Neural progenitor cell (in vitro differentiated cells): Measurements from ENCODE around the gene MIER3. TPM values are rescaled to one million over a fixed set of nuclear protein-coding genes. Genes with fewer than 3 reads are reported as not detected.

Experiments
- DNase-seq: peaks from one replicate; pipeline ENCODE4 v3.0.0-alpha.2; 2016; ENCODE audit warnings: low spot score
- H2AFZ ChIP-seq: fragments of 200-600 bp; sonication (generic); replicated peaks from 2 replicates; pipeline ENCODE4 v1.6.1; 2016; ENCODE audit warnings: antibody characterized with exemption
- H3F3A ChIP-seq: fragments of 200-600 bp; sonication (generic); 2 replicates; pipeline ENCODE4 v1.6.1; 2016; ENCODE audit warnings: antibody characterized with exemption, low read depth
- H3K27ac ChIP-seq: fragments of 200-600 bp; sonication (generic); 2 replicates; pipeline ENCODE4 v1.5.1; 2016; ENCODE audit warnings: mild to moderate bottlenecking
- H3K27me3 ChIP-seq: fragments of 200-600 bp; sonication (generic); 2 replicates; pipeline ENCODE4 v1.6.1; 2016; ENCODE audit warnings: mild to moderate bottlenecking, moderate library complexity
- H3K36me3 ChIP-seq: fragments of 200-600 bp; sonication (generic); 2 replicates; pipeline ENCODE4 v1.5.1; 2016
- H3K4me1 ChIP-seq: fragments of 200-600 bp; sonication (generic); 2 replicates; pipeline ENCODE4 v1.6.1; 2016; ENCODE audit warnings: mixed run types
- H3K4me2 ChIP-seq: fragments of 200-600 bp; sonication (generic); 2 replicates; pipeline ENCODE4 v1.6.1; 2016
- H3K4me3 ChIP-seq: fragments of 200-600 bp; sonication (generic); 2 replicates; pipeline ENCODE4 v1.5.1; 2016
- H3K79me2 ChIP-seq: fragments of 200-600 bp; sonication (generic); 2 replicates; pipeline ENCODE4 v1.6.1; 2016; ENCODE audit warnings: low read depth
- H3K9ac ChIP-seq: fragments of 200-600 bp; sonication (generic); 2 replicates; pipeline ENCODE4 v1.6.1; 2016
- H3K9me3 ChIP-seq: fragments of 200-600 bp; sonication (generic); 2 replicates; pipeline ENCODE4 v1.5.1; 2016; ENCODE audit warnings: low read depth
- H4K20me1 ChIP-seq: fragments of 200-600 bp; sonication (generic); 2 replicates; pipeline ENCODE4 v1.6.1; 2016; ENCODE audit warnings: low read depth
- H3K27ac Mint-ChIP-seq: 3 replicates; pipeline ENCODE4 v1.8.0; 2021; ENCODE audit warnings: mixed read lengths
- H3K27me3 Mint-ChIP-seq: 2 replicates; pipeline ENCODE4 v1.8.0; 2022; ENCODE audit warnings: low read depth, mild to moderate bottlenecking, inconsistent platforms, moderate library complexity, mixed read lengths; ENCODE audit not compliant: insufficient read depth
- H3K36me3 Mint-ChIP-seq: 3 replicates; pipeline ENCODE4 v1.8.0; 2021; ENCODE audit warnings: mixed read lengths
- H3K4me1 Mint-ChIP-seq: 3 replicates; pipeline ENCODE4 v1.8.0; 2021; ENCODE audit warnings: mixed read lengths
- H3K4me3 Mint-ChIP-seq: 3 replicates; pipeline ENCODE4 v1.8.0; 2021; ENCODE audit warnings: mild to moderate bottlenecking, moderate library complexity, mixed read lengths
- H3K9me3 Mint-ChIP-seq: 3 replicates; pipeline ENCODE4 v1.8.0; 2020; ENCODE audit warnings: mixed read lengths
- EZH2 ChIP-seq: fragments of 200-600 bp; sonication (generic); IDR thresholded peaks from 2 replicates; pipeline ENCODE4 v1.6.1; 2017; ENCODE audit warnings: antibody characterized with exemption, mild to moderate bottlenecking, moderate library complexity
- EZH2phosphoT487 ChIP-seq: fragments of 200-600 bp; sonication (generic); IDR thresholded peaks from 2 replicates; pipeline ENCODE4 v1.6.1; 2017; ENCODE audit warnings: antibody characterized with exemption
- total RNA-seq: library from RNA; depleted of rRNA; stranded (reverse); fragments of >200 nt; gene quantifications from 2 replicates; pipeline ENCODE4 v1.2.3, GENCODE V29; 2015; ENCODE audit warnings: low replicate concordance
- TF ChIP-seq, protein P1 (sequence below): fragments of 200-600 bp; sonication (generic); IDR thresholded peaks from 2 replicates; pipeline ENCODE4 v1.5.1; 2017; ENCODE audit warnings: antibody characterized with exemption, mild to moderate bottlenecking

MIER3 gene
- total RNA-seq, 1 donor from 2014 or later = 106 TPM

- no peaks in the 10 kb centered on the region for H3K4me1 Mint-ChIP-seq
- Histone ChIP-seq H3K9ac (no peak overlapping the region), H3K9me3 (no peaks in the 10 kb centered on the region), H3K4me1 (no peaks in the 10 kb centered on the region), H3K4me2 (no peak overlapping the region), H3K36me3 (peaks cover 55% of the 10 kb centered on the region), H3K4me3 (no peak overlapping the region), H3K79me2 (no peaks in the 10 kb centered on the region), H3K27ac (no peak overlapping the region), H3K27me3 (no peaks in the 10 kb centered on the region), H4K20me1 (peaks cover 8% of the 10 kb centered on the region), H2AFZ (no peak overlapping the region), H3F3A (peaks cover 2% of the 10 kb centered on the region)
- H3K36me3 Mint-ChIP-seq = peaks cover 30% of the 10 kb centered on the region
- H3K9me3 Mint-ChIP-seq = no peaks in the 10 kb centered on the region
- TF ChIP-seq EZH2 = no peak
- no peak for TF ChIP-seq EZH2phosphoT487
- TF ChIP-seq, protein P1, sequence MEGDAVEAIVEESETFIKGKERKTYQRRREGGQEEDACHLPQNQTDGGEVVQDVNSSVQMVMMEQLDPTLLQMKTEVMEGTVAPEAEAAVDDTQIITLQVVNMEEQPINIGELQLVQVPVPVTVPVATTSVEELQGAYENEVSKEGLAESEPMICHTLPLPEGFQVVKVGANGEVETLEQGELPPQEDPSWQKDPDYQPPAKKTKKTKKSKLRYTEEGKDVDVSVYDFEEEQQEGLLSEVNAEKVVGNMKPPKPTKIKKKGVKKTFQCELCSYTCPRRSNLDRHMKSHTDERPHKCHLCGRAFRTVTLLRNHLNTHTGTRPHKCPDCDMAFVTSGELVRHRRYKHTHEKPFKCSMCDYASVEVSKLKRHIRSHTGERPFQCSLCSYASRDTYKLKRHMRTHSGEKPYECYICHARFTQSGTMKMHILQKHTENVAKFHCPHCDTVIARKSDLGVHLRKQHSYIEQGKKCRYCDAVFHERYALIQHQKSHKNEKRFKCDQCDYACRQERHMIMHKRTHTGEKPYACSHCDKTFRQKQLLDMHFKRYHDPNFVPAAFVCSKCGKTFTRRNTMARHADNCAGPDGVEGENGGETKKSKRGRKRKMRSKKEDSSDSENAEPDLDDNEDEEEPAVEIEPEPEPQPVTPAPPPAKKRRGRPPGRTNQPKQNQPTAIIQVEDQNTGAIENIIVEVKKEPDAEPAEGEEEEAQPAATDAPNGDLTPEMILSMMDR = no peak
- H3K27ac Mint-ChIP-seq = no peak overlapping the region
- H3K27me3 Mint-ChIP-seq = no peaks in the 10 kb centered on the region
- DNase-seq = no peak
- no peak overlapping the region for H3K4me3 Mint-ChIP-seq
These were observed 17.6 kb downstream of the MIER3 start for GRCh38 chr5:56934325-56934724.

DNA sequence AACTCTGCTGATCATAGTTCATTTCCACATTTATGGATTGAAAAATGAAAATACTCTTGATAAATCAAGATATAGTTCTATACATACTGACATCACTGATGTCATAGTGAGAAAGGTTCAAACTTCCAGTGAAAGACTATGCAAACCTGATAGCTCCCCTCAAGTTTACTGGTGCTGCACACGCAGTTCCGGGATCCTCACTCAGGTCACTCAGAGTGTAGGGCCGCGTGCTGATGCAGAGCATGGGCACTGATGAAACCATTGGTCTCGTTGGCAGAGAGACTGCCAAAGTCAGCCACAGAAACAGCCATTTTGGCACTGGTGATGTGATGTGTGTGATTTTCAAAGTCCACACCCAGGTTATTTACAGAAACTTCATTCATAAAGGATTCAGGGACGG lies 29.0 kb downstream of the MIER3 start:
- H4K20me1 ChIP-seq = no peaks in the 10 kb centered on the region
- H2AFZ ChIP-seq = no peak overlapping the region
- no peak overlapping the region for H3K4me2 ChIP-seq
- Mint-ChIP-seq H3K27me3 (no peaks in the 10 kb centered on the region), H3K4me1 (no peaks in the 10 kb centered on the region), H3K27ac (no peak overlapping the region), H3K4me3 (no peak overlapping the region), H3K36me3 (peaks cover 49% of the 10 kb centered on the region), H3K9me3 (no peaks in the 10 kb centered on the region)
- H3K36me3 ChIP-seq = peaks cover 55% of the 10 kb centered on the region
- H3K4me1 ChIP-seq = no peaks in the 10 kb centered on the region
- H3F3A ChIP-seq = peaks cover 10% of the 10 kb centered on the region
- TF ChIP-seq EZH2phosphoT487 (no peak), EZH2 (no peak)
- TF ChIP-seq, protein P1 = no peak
- no peak overlapping the region for H3K9ac ChIP-seq
- H3K27ac ChIP-seq = no peak overlapping the region
- H3K4me3 ChIP-seq = no peak overlapping the region
- no peak for DNase-seq
- H3K27me3 ChIP-seq = no peaks in the 10 kb centered on the region
- no peaks in the 10 kb centered on the region for H3K9me3 ChIP-seq
- peaks cover 43% of the 10 kb centered on the region for H3K79me2 ChIP-seq

DNA sequence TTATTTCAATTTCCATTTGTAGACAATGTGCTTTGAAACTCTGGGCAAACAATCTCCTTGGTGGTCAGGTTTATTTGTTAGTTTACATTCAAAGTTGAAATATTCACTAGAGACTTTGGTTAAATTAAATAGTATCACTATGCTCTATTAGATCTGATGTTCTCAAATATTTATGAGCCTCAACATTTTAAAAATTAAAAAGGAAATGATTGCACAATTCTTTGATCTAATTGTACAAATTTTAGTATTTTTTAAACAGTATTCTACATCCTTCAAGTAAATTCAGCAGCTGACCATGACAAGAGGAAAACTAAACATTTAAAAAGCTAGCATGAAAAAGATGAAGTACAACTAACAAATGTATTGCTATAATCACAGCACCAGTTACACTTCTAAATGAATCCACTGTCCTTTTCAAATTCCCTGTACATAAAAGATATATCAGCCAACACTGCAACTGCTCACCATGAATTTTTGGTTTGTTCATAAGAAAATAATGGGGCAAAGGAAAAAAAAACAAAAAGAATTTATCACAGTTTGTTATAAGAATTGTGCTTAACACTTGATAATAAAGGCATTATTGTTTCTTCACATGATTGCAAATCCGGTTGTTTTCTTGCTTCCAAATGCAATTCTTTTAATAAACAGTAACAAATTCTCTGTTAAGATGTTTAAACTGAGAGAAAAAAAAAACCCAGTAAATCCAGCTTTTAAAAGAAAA lies 31.8 kb downstream of the MIER3 start:
- no peaks in the 10 kb centered on the region for H3K9me3 Mint-ChIP-seq
- H3K4me1 Mint-ChIP-seq = no peaks in the 10 kb centered on the region
- Histone ChIP-seq H2AFZ (no peak overlapping the region), H4K20me1 (no peaks in the 10 kb centered on the region), H3K4me2 (no peak overlapping the region), H3K4me3 (no peak overlapping the region), H3K36me3 (peaks cover 41% of the 10 kb centered on the region), H3F3A (peaks cover 17% of the 10 kb centered on the region), H3K79me2 (peaks cover 34% of the 10 kb centered on the region), H3K27ac (no peak overlapping the region), H3K27me3 (no peaks in the 10 kb centered on the region), H3K9me3 (no peaks in the 10 kb centered on the region), H3K9ac (no peak overlapping the region), H3K4me1 (no peaks in the 10 kb centered on the region)
- TF ChIP-seq, protein P1 = no peak
- TF ChIP-seq EZH2 (no peak), EZH2phosphoT487 (no peak)
- H3K4me3 Mint-ChIP-seq = no peak overlapping the region
- no peak overlapping the region for H3K27ac Mint-ChIP-seq
- H3K36me3 Mint-ChIP-seq = peaks cover 29% of the 10 kb centered on the region
- DNase-seq = no peak
- no peaks in the 10 kb centered on the region for H3K27me3 Mint-ChIP-seq
